ENCODE results near the gene NCOR1.
A peak's percentile ranks its signal among the peaks of the same experiment; 100 is the strongest.
"Not testable (repeated sequence)": the region's sequence is repeated elsewhere in the genome, so short reads cannot be mapped to it uniquely, and the experiment has no call there.

Gene NCOR1

GRCh38 chr17:16055139-16055538 is 160.2 kb downstream of the NCOR1 start:
- not testable (repeated sequence) for H3K27ac ChIP-seq (ENCODE audit: low read depth, low read length); H3K27me3 ChIP-seq (ENCODE audit: insufficient read depth, low read length); H3K9ac ChIP-seq (ENCODE audit: low read depth, low read length); H3K4me3 ChIP-seq (ENCODE audit: low read length); H3K9me3 ChIP-seq (ENCODE audit: insufficient read depth, low read depth, low read length); H3K4me1 ChIP-seq (ENCODE audit: insufficient read depth, low read length)
- 94% methylated on average over 4 of the region's 4 CpGs for WGBS
- H3K36me3 ChIP-seq (ENCODE audit: insufficient read depth, low read length) = peaks cover 62% of the 10 kb centered on the region

- H3K4me3 ChIP-seq (ENCODE audit: low read length) = no peak overlapping the region
- no peaks in the 10 kb centered on the region for H3K27me3 ChIP-seq (ENCODE audit: insufficient read depth, low read length)
- no peaks in the 10 kb centered on the region for H3K4me1 ChIP-seq (ENCODE audit: insufficient read depth, low read length)
- H3K36me3 ChIP-seq (ENCODE audit: insufficient read depth, low read length) = peaks cover 58% of the 10 kb centered on the region
- H3K9me3 ChIP-seq (ENCODE audit: insufficient read depth, low read depth, low read length) = no peaks in the 10 kb centered on the region
- H3K27ac ChIP-seq (ENCODE audit: low read depth, low read length) = no peak overlapping the region
- H3K9ac ChIP-seq (ENCODE audit: low read depth, low read length) = no peak overlapping the region
- WGBS = 88% methylated on average over 1 of the region's 1 CpG
These were observed 162.8 kb downstream of the NCOR1 start for GRCh38 chr17:16052486-16052885.

GRCh38 chr17:16050844-16051243 is 164.5 kb downstream of the NCOR1 start:
- Histone ChIP-seq H3K27me3 (ENCODE audit: insufficient read depth, low read length) (no peaks in the 10 kb centered on the region), H3K27ac (ENCODE audit: low read depth, low read length) (no peak overlapping the region), H3K9me3 (ENCODE audit: insufficient read depth, low read depth, low read length) (no peaks in the 10 kb centered on the region), H3K4me1 (ENCODE audit: insufficient read depth, low read length) (no peaks in the 10 kb centered on the region), H3K36me3 (ENCODE audit: insufficient read depth, low read length) (peaks cover 58% of the 10 kb centered on the region), H3K4me3 (ENCODE audit: low read length) (no peak overlapping the region), H3K9ac (ENCODE audit: low read depth, low read length) (no peak overlapping the region)
- WGBS = 95% methylated on average over 6 of the region's 6 CpGs

GRCh38 chr17:16048811-16049449 is 166.4 kb downstream of the NCOR1 start:
- Histone ChIP-seq H3K9ac (ENCODE audit: low read depth, low read length) (no peak overlapping the region), H3K36me3 (ENCODE audit: insufficient read depth, low read length) (peaks cover 55% of the 10 kb centered on the region), H3K27ac (ENCODE audit: low read depth, low read length) (no peak overlapping the region), H3K27me3 (ENCODE audit: insufficient read depth, low read length) (no peaks in the 10 kb centered on the region), H3K4me1 (ENCODE audit: insufficient read depth, low read length) (peaks cover 12% of the 10 kb centered on the region), H3K9me3 (ENCODE audit: insufficient read depth, low read depth, low read length) (no peaks in the 10 kb centered on the region), H3K4me3 (ENCODE audit: low read length) (no peak overlapping the region)
- 92% methylated on average over 14 of the region's 14 CpGs for WGBS

GRCh38 chr17:16046966-16047365 is 168.4 kb downstream of the NCOR1 start:
- 100% methylated on average over 2 of the region's 3 CpGs for WGBS
- H3K4me1 ChIP-seq (ENCODE audit: insufficient read depth, low read length) = peaks cover 12% of the 10 kb centered on the region
- H3K9me3 ChIP-seq (ENCODE audit: insufficient read depth, low read depth, low read length) = no peaks in the 10 kb centered on the region
- H3K9ac ChIP-seq (ENCODE audit: low read depth, low read length) = no peak overlapping the region
- H3K4me3 ChIP-seq (ENCODE audit: low read length) = no peak overlapping the region
- no peaks in the 10 kb centered on the region for H3K27me3 ChIP-seq (ENCODE audit: insufficient read depth, low read length)
- H3K36me3 ChIP-seq (ENCODE audit: insufficient read depth, low read length) = peaks cover 70% of the 10 kb centered on the region
- no peak overlapping the region for H3K27ac ChIP-seq (ENCODE audit: low read depth, low read length)

- Histone ChIP-seq H3K4me3 (ENCODE audit: low read length) (no peak overlapping the region), H3K9ac (ENCODE audit: low read depth, low read length) (no peak overlapping the region), H3K36me3 (ENCODE audit: insufficient read depth, low read length) (peaks cover 83% of the 10 kb centered on the region), H3K9me3 (ENCODE audit: insufficient read depth, low read depth, low read length) (no peaks in the 10 kb centered on the region), H3K27ac (ENCODE audit: low read depth, low read length) (no peak overlapping the region), H3K27me3 (ENCODE audit: insufficient read depth, low read length) (no peaks in the 10 kb centered on the region), H3K4me1 (ENCODE audit: insufficient read depth, low read length) (peaks cover 12% of the 10 kb centered on the region)
- WGBS = 76% methylated on average over 10 of the region's 10 CpGs
These were observed 170.8 kb downstream of the NCOR1 start for GRCh38 chr17:16044487-16044886.

GRCh38 chr17:16040710-16041251 is 174.6 kb downstream of the NCOR1 start:
- no peaks in the 10 kb centered on the region for H3K9me3 ChIP-seq (ENCODE audit: insufficient read depth, low read depth, low read length)
- H3K4me3 ChIP-seq (ENCODE audit: low read length) = no peak overlapping the region
- no peaks in the 10 kb centered on the region for H3K27me3 ChIP-seq (ENCODE audit: insufficient read depth, low read length)
- no peak overlapping the region for H3K27ac ChIP-seq (ENCODE audit: low read depth, low read length)
- H3K4me1 ChIP-seq (ENCODE audit: insufficient read depth, low read length) = peaks cover 12% of the 10 kb centered on the region
- 94% methylated on average over 4 of the region's 4 CpGs for WGBS
- no peak overlapping the region for H3K9ac ChIP-seq (ENCODE audit: low read depth, low read length)
- peaks cover 83% of the 10 kb centered on the region for H3K36me3 ChIP-seq (ENCODE audit: insufficient read depth, low read length)

GRCh38 chr17:16037636-16038035 is 177.7 kb downstream of the NCOR1 start:
- peaks cover 91% of the 10 kb centered on the region for H3K36me3 ChIP-seq (ENCODE audit: insufficient read depth, low read length)
- H3K4me1 ChIP-seq (ENCODE audit: insufficient read depth, low read length) = no peaks in the 10 kb centered on the region; the same call in none of the 2 replicates
- no peak overlapping the region for H3K9ac ChIP-seq (ENCODE audit: low read depth, low read length)
- H3K27ac ChIP-seq (ENCODE audit: low read depth, low read length) = 0 out of 2 replicates have a peak overlapping the region, but pooled peaks have one; percentile 18
- H3K9me3 ChIP-seq (ENCODE audit: insufficient read depth, low read depth, low read length) = no peaks in the 10 kb centered on the region
- H3K27me3 ChIP-seq (ENCODE audit: insufficient read depth, low read length) = no peaks in the 10 kb centered on the region
- no peak overlapping the region for H3K4me3 ChIP-seq (ENCODE audit: low read length)

- Histone ChIP-seq H3K27me3 (ENCODE audit: insufficient read depth, low read length) (no peaks in the 10 kb centered on the region), H3K4me3 (ENCODE audit: low read length) (no peak overlapping the region), H3K9ac (ENCODE audit: low read depth, low read length) (no peak overlapping the region), H3K4me1 (ENCODE audit: insufficient read depth, low read length) (no peaks in the 10 kb centered on the region; the same call in none of the 2 replicates), H3K9me3 (ENCODE audit: insufficient read depth, low read depth, low read length) (no peaks in the 10 kb centered on the region), H3K27ac (ENCODE audit: low read depth, low read length) (no peak overlapping the region), H3K36me3 (ENCODE audit: insufficient read depth, low read length) (peaks cover 96% of the 10 kb centered on the region)
- 94% methylated on average over 2 of the region's 2 CpGs for WGBS
These were observed 179.1 kb downstream of the NCOR1 start for GRCh38 chr17:16036261-16036660.

GRCh38 chr17:16033729-16034349 is 181.5 kb downstream of the NCOR1 start:
- Histone ChIP-seq H3K27ac (ENCODE audit: low read depth, low read length) (no peak overlapping the region), H3K9me3 (ENCODE audit: insufficient read depth, low read depth, low read length) (no peaks in the 10 kb centered on the region), H3K9ac (ENCODE audit: low read depth, low read length) (no peak overlapping the region), H3K27me3 (ENCODE audit: insufficient read depth, low read length) (no peaks in the 10 kb centered on the region), H3K4me3 (ENCODE audit: low read length) (no peak overlapping the region), H3K36me3 (ENCODE audit: insufficient read depth, low read length) (peaks cover 97% of the 10 kb centered on the region), H3K4me1 (ENCODE audit: insufficient read depth, low read length) (no peaks in the 10 kb centered on the region; the same call in none of the 2 replicates)
- 94% methylated on average over 7 of the region's 7 CpGs for WGBS

GRCh38 chr17:16027708-16028584 is 187.4 kb downstream of the NCOR1 start:
- H3K9me3 ChIP-seq (ENCODE audit: insufficient read depth, low read depth, low read length) = no peaks in the 10 kb centered on the region
- no peak overlapping the region for H3K9ac ChIP-seq (ENCODE audit: low read depth, low read length)
- H3K4me3 ChIP-seq (ENCODE audit: low read length) = no peak overlapping the region
- peaks cover 97% of the 10 kb centered on the region for H3K36me3 ChIP-seq (ENCODE audit: insufficient read depth, low read length)
- peak overlapping the region; percentile 5 for H3K27ac ChIP-seq (ENCODE audit: low read depth, low read length)
- H3K4me1 ChIP-seq (ENCODE audit: insufficient read depth, low read length) = peaks cover 11% of the 10 kb centered on the region; the same call in 1 of the 2 replicates
- no peaks in the 10 kb centered on the region for H3K27me3 ChIP-seq (ENCODE audit: insufficient read depth, low read length)
- 94% methylated on average over 4 of the region's 5 CpGs for WGBS
